ENCODE measurements around the gene MDFIC.

MDFIC gene

GRCh38 chr7:115034515-115034914 lies 112.6 kb downstream of the MDFIC start:
- H3K4me1 Mint-ChIP-seq, result peaks cover 6% of the 10 kb centered on the region
- no peak overlapping the region for H3K27ac Mint-ChIP-seq
- no peaks in the 10 kb centered on the region for H3K36me3 Mint-ChIP-seq (ENCODE audit: low read depth)
- no peak for TF ChIP-seq CTCF (IDR thresholded peaks at IDR 0.05; ENCODE audit: unreplicated experiment in 3 of 3)
- H3K27me3 Mint-ChIP-seq (ENCODE audit: low read depth), result peaks cover 5% of the 10 kb centered on the region
- H3K9me3 Mint-ChIP-seq, result no peaks in the 10 kb centered on the region
- H3K4me3 Mint-ChIP-seq, result no peak overlapping the region

- peaks cover 6% of the 10 kb centered on the region for H3K4me1 Mint-ChIP-seq
- no peaks in the 10 kb centered on the region for H3K9me3 Mint-ChIP-seq
- H3K27ac Mint-ChIP-seq, result peak overlapping the region in 1 of 3 experiments; percentile 1
- peaks cover 5% of the 10 kb centered on the region for H3K27me3 Mint-ChIP-seq (ENCODE audit: low read depth)
- TF ChIP-seq CTCF (IDR thresholded peaks at IDR 0.05; ENCODE audit: unreplicated experiment in 3 of 3), result no peak
- no peak overlapping the region for H3K4me3 Mint-ChIP-seq
- H3K36me3 Mint-ChIP-seq (ENCODE audit: low read depth), result no peaks in the 10 kb centered on the region
Observed at GRCh38 chr7:115037128-115037802, 115.4 kb downstream of the MDFIC start.

GRCh38 chr7:115038158-115038557 lies 116.3 kb downstream of the MDFIC start:
- no peak for TF ChIP-seq CTCF (IDR thresholded peaks at IDR 0.05; ENCODE audit: unreplicated experiment in 3 of 3)
- Mint-ChIP-seq H3K9me3 (no peaks in the 10 kb centered on the region), H3K36me3 (ENCODE audit: low read depth) (no peaks in the 10 kb centered on the region), H3K27ac (no peak overlapping the region), H3K4me1 (peaks cover 6% of the 10 kb centered on the region), H3K4me3 (no peak overlapping the region), H3K27me3 (ENCODE audit: low read depth) (peaks cover 5% of the 10 kb centered on the region)

- Mint-ChIP-seq H3K27ac (no peak overlapping the region), H3K27me3 (ENCODE audit: low read depth) (peaks cover 5% of the 10 kb centered on the region), H3K4me1 (peaks cover 6% of the 10 kb centered on the region), H3K36me3 (ENCODE audit: low read depth) (no peaks in the 10 kb centered on the region), H3K4me3 (no peak overlapping the region), H3K9me3 (no peaks in the 10 kb centered on the region)
- TF ChIP-seq CTCF (IDR thresholded peaks at IDR 0.05; ENCODE audit: unreplicated experiment in 3 of 3), result no peak
Observed at GRCh38 chr7:115040057-115040456, 118.2 kb downstream of the MDFIC start.

GRCh38 chr7:115040495-115040894 lies 118.6 kb downstream of the MDFIC start:
- Mint-ChIP-seq H3K4me1 (peaks cover 6% of the 10 kb centered on the region), H3K9me3 (no peaks in the 10 kb centered on the region), H3K4me3 (no peak overlapping the region), H3K27me3 (ENCODE audit: low read depth) (peaks cover 5% of the 10 kb centered on the region), H3K27ac (no peak overlapping the region), H3K36me3 (ENCODE audit: low read depth) (no peaks in the 10 kb centered on the region)
- no peak for TF ChIP-seq CTCF (IDR thresholded peaks at IDR 0.05; ENCODE audit: unreplicated experiment in 3 of 3)

- H3K27ac Mint-ChIP-seq, result no peak overlapping the region
- peaks cover 4% of the 10 kb centered on the region for H3K4me1 Mint-ChIP-seq
- no peaks in the 10 kb centered on the region for H3K9me3 Mint-ChIP-seq
- H3K27me3 Mint-ChIP-seq (ENCODE audit: low read depth), result peaks cover under 1% of the 10 kb centered on the region
- TF ChIP-seq CTCF (IDR thresholded peaks at IDR 0.05; ENCODE audit: unreplicated experiment in 3 of 3), result no peak
- no peak overlapping the region for H3K4me3 Mint-ChIP-seq
- H3K36me3 Mint-ChIP-seq (ENCODE audit: low read depth), result no peaks in the 10 kb centered on the region
Observed at GRCh38 chr7:115042596-115042995, 120.7 kb downstream of the MDFIC start.

Measured in nephron (organoid).